GM12878 (cell line): ENCODE data around the gene ZNF532. TPM values are rescaled to one million over a fixed set of nuclear protein-coding genes. Genes with fewer than 3 reads are reported as not detected.

Experiments used
- ATAC-seq: fragments of 200-7000 bp; cut with Tn5 transposase; 3 replicates; pipeline ENCODE4 v1.9.1; 2020; ENCODE audit warnings: mild to moderate bottlenecking, moderate library complexity
- BruUV-seq: library from RNA; stranded (reverse); fragments of 400-500 nt; replicated peaks from 2 replicates; lab custom pipeline; 2021; lab: Mats Ljungman, UMichigan
- CTCF ChIA-PET: fragments of 300-600 bp; sonication (Branson Sonifier 250); formaldehyde crosslinking; extraction: SDS; loops from one replicate; lab custom pipeline; 2021; ENCODE audit warnings: inconsistent platforms; lab: Yijun Ruan, JAX
- POLR2A ChIA-PET: fragments of 350-600 bp; formaldehyde crosslinking; extraction: SDS; loops from one replicate; lab custom pipeline; 2021; ENCODE audit warnings: inconsistent platforms; lab: Charles Lee
- RAD21 ChIA-PET: fragments of 300-600 bp; sonication (Branson Sonifier 250); formaldehyde crosslinking; loops from one replicate; lab custom pipeline; 2023; ENCODE audit warnings: antibody characterized with exemption; ENCODE audit not compliant: unreplicated experiment; lab: Charles Lee
- SMC1A ChIA-PET: fragments of 300-600 bp; sonication (Branson Sonifier 250); formaldehyde crosslinking; loops from one replicate; lab custom pipeline; 2023; ENCODE audit not compliant: unreplicated experiment, uncharacterized antibody; lab: Charles Lee
- DNase-seq: peaks from one replicate; pipeline ENCODE4 v3.0.0-alpha.2; 2011; ENCODE audit warnings: low read depth, low spot score
- FAIRE-seq: peaks from 3 replicates; lab custom pipeline; 2011; peaks lifted over from hg19 to GRCh38; lab: Jason Lieb, UNC
- H2AFZ ChIP-seq: 2 replicates; pipeline ENCODE4 v1.6.0; 2011; ENCODE audit warnings: low read depth, low read length, control low read depth; ENCODE audit not compliant: control insufficient read depth
- H3K27ac ChIP-seq: 2 replicates; pipeline ENCODE4 v1.5.1; 2011; ENCODE audit warnings: control low read depth; ENCODE audit not compliant: control insufficient read depth, insufficient read depth
- H3K27me3 ChIP-seq, 2 experiments: replicated peaks in 1 of 2; 2 replicates each; pipeline versions ENCODE4 v1.6.0 to v1.6.1; 2011; ENCODE audit warnings: low read length in 1 of 2; ENCODE audit not compliant: control insufficient read depth in 2 of 2, insufficient read depth in 2 of 2
- H3K36me3 ChIP-seq, 2 experiments: 2 replicates each; pipeline ENCODE4 v1.5.1; 2011; ENCODE audit warnings: low read length in 1 of 2; ENCODE audit not compliant: control insufficient read depth in 2 of 2, insufficient read depth in 2 of 2
- H3K4me1 ChIP-seq: 2 replicates; pipeline ENCODE4 v1.6.1; 2011; ENCODE audit warnings: mild to moderate bottlenecking, low read length, moderate library complexity, mixed read lengths; ENCODE audit not compliant: control insufficient read depth, insufficient read depth
- H3K4me2 ChIP-seq: 2 replicates; pipeline ENCODE4 v1.6.0; 2011; ENCODE audit warnings: control low read depth; ENCODE audit not compliant: control insufficient read depth, insufficient read depth
- H3K4me3 ChIP-seq: fragments of 200-600 bp; sonication (generic); 2 replicates; pipeline ENCODE4 v1.5.1; 2016
- H3K79me2 ChIP-seq: 2 replicates; pipeline ENCODE4 v1.6.0; 2011; ENCODE audit warnings: low read length; ENCODE audit not compliant: control insufficient read depth, insufficient read depth
- H3K9ac ChIP-seq: 2 replicates; pipeline ENCODE4 v1.8.0; 2011; ENCODE audit warnings: low read length, control low read depth, mixed read lengths; ENCODE audit not compliant: control insufficient read depth, insufficient read depth
- H3K9me3 ChIP-seq: replicated peaks from 3 replicates; pipeline ENCODE4 v1.5.1; 2011; ENCODE audit warnings: mild to moderate bottlenecking, low read length; ENCODE audit not compliant: control insufficient read depth, insufficient read depth
- H4K20me1 ChIP-seq: 2 replicates; pipeline ENCODE4 v1.6.0; 2011; ENCODE audit not compliant: control insufficient read depth, insufficient read depth
- ASH2L ChIP-seq: fragments of 300-600, 200-600 bp; sonication (generic); IDR thresholded peaks from 2 replicates; pipeline ENCODE4 v1.6.1; 2017; ENCODE audit warnings: low read depth, mild to moderate bottlenecking, borderline replicate concordance
- BHLHE40 ChIP-seq, 2 experiments: fragments of 450-650 bp in 1 of 2; IDR thresholded peaks; 2 replicates each; pipeline ENCODE4 v1.6.1; 2011 to 2017; ENCODE audit warnings: low read depth in 2 of 2, borderline replicate concordance in 1 of 2, improper control_type of control experiment in 1 of 2, low read length in 1 of 2, mild to moderate bottlenecking in 1 of 2
- HDGF ChIP-seq: fragments of 450-650 bp; IDR thresholded peaks from 2 replicates; pipeline ENCODE4 v1.6.1; 2016; ENCODE audit warnings: antibody characterized with exemption
- NKRF ChIP-seq: fragments of 450-650 bp; conservative IDR thresholded peaks from 2 replicates; pipeline ENCODE4 v1.6.1; 2017; ENCODE audit warnings: mild to moderate bottlenecking, moderate library complexity
- POLR2A ChIP-seq: IDR thresholded peaks from 2 replicates; pipeline ENCODE4 v1.6.1; 2011; ENCODE audit warnings: low read depth, mild to moderate bottlenecking, low read length
- TCF7 ChIP-seq: IDR thresholded peaks from 2 replicates; pipeline ENCODE4 v1.6.1; 2014; ENCODE audit warnings: antibody characterized with exemption, borderline replicate concordance
- WGBS: methylation state at CpG from one replicate; pipeline ENCODE4 v1.1.6; 2016; ENCODE audit warnings: low lambda C conversion rate; ENCODE audit not compliant: insufficient replicate concordance, insufficient coverage; ENCODE audit errors: missing lambda C conversion rate; 5-methylcytosine and 5-hydroxymethylcytosine counted together
- in situ Hi-C: fragments of 300-500 bp; cut with MboI; formaldehyde crosslinking; loops from 9 replicates; pipeline ENCODE4 v1.14.3; 2018; ENCODE audit warnings: mixed read lengths
- intact Hi-C: fragments of 100-400 bp; cut with micrococcal nuclease; formaldehyde crosslinking; loops from one replicate; pipeline ENCODE4 v1.14.2; 2022; ENCODE audit not compliant: unreplicated experiment
- polyA plus RNA-seq, 11 experiments: library from polyadenylated mRNA; depleted of rRNA in 4 of 11; unstranded in 6 of 11; stranded (reverse) in 5 of 11; fragments of >200 nt; fragmentation: Nextera tagmentation in 4 of 11; fragmentation: Illumina TruSeq in 1 of 11; extraction: Ambion mirVana in 4 of 11; extraction: Trizol in 1 of 11; gene quantifications; 1 replicate in 1 of 11; 2 replicates in 10 of 11; pipeline versions ENCODE4 v1.2.1 to v1.2.3, GENCODE V29; 2011 to 2016; ENCODE audit warnings: inconsistent platforms in 2 of 11, missing spikeins in 2 of 11, low read depth in 1 of 11
- total RNA-seq, 4 experiments: library from RNA; depleted of rRNA in 3 of 4; stranded (reverse); fragments of >200 nt in 3 of 4; fragmentation: Illumina TruSeq in 1 of 4; extraction: Trizol in 1 of 4; gene quantifications; 2 replicates each; pipeline versions ENCODE4 v1.2.1 to v1.2.3, GENCODE V29; 2013 to 2021

Gene ZNF532
- total and polyA plus RNA-seq, 10 of the 15 experiments (the other 5 are each of a cell fraction or from before 2014, with no cell fraction given), result 0.44 to 3.4 (median 1.4) TPM

- TF ChIP-seq NKRF (no peak), ASH2L (no peak), BHLHE40 (IDR thresholded peaks at IDR 0.05; ENCODE audit: borderline replicate concordance in 1 of 2, low read depth in 2 of 2, low read length in 1 of 2) (peak; percentile 60 to 61; a peak in 3 of 4 replicates)
Observed at GRCh38 chr18:58966704-58967103, 102.0 kb downstream of the ZNF532 start (continued).

- FAIRE-seq (no peak), DNase-seq (no peak), ATAC-seq (no peak)
- Histone ChIP-seq H3K4me3 (no peak overlapping the region), H3K79me2 (peaks cover 7% of the 10 kb centered on the region), H3K4me2 (no peak overlapping the region), H3K9me3 (no peaks in the 10 kb centered on the region), H3K27ac (no peak overlapping the region), H3K9ac (no peak overlapping the region), H3K4me1 (peaks cover 43% of the 10 kb centered on the region), H3K36me3 (no peaks in the 10 kb centered on the region), H4K20me1 (no peaks in the 10 kb centered on the region), H2AFZ (no peak overlapping the region), H3K27me3 (no peaks in the 10 kb centered on the region)
- RAD21 ChIA-PET, result interaction anchor here (1.5 kb wide), 1 partner anchor 55 kb away, joined by 3 read pairs; no protein-coding TSS in a partner anchor
- intact Hi-C loops (loop anchor here (10.0 kb wide), 1 partner anchor 433 kb away; no protein-coding TSS in a partner anchor), in situ Hi-C loops (no loop called here)
- 94% methylated on average over 5 of the region's 5 CpGs for WGBS
- SMC1A ChIA-PET, result interaction anchor here (1.0 to 4.9 kb wide), 6 partner anchors 8 to 175 kb away, joined by 3 to 33 read pairs (median 8); no protein-coding TSS in a partner anchor
- CTCF ChIA-PET, result interaction anchor here (1.1 kb wide), 1 partner anchor 89 kb away, joined by 6 read pairs; no protein-coding TSS in a partner anchor
- BruUV-seq, result no TSS peak
- POLR2A ChIA-PET, result interaction anchor here (0.6 kb wide), 1 partner anchor 92 kb away, joined by 3 read pairs; no protein-coding TSS in a partner anchor
- TF ChIP-seq HDGF, result no peak
- TF ChIP-seq POLR2A, result no peak
- no peak for TF ChIP-seq TCF7
Observed at GRCh38 chr18:58967751-58968254, 103.1 kb downstream of the ZNF532 start.
